RPMI7951 (cell line): ENCODE data around the gene PRIM2. TPM values are rescaled to one million over a fixed set of nuclear protein-coding genes. Genes with fewer than 3 reads are reported as not detected.
A peak's percentile ranks its signal among the peaks of the same experiment; 100 is the strongest.
"Not testable (repeated sequence)": the region's sequence is repeated elsewhere in the genome, so short reads cannot be mapped to it uniquely, and the experiment has no call there.

Experiments used
- DNase-seq: peaks from one replicate; pipeline ENCODE4 v3.0.0-alpha.2; 2012; ENCODE audit warnings: low read depth
- total RNA-seq: library from RNA; depleted of rRNA; stranded (reverse); fragments of >200 nt; shearing (Covaris generic); gene quantifications from 2 replicates; pipeline ENCODE4 v1.2.3, GENCODE V29; 2014; rRNA removed

PRIM2 gene
- 51.2 and 60.8 TPM in 2 replicates for total RNA-seq

- peak; percentile 84 for DNase-seq
Measured at GRCh38 chr6:57317060-57317943, at the start of gene PRIM2. Gene PRIM2, plus strand, starts transcription at chr6:57317630. Its CDS starts 816 bp downstream, at chr6:57318446.

GRCh38 chr6:57268294-57268640 lies 49.2 kb upstream of the PRIM2 start:
- DNase-seq, result no peak

GRCh38 chr6:57274113-57274824 lies 43.2 kb upstream of the PRIM2 start:
- DNase-seq, result not testable (repeated sequence)

- DNase-seq, result no peak
Measured at GRCh38 chr6:57275384-57275783, 42.0 kb upstream of the PRIM2 start.

DNA sequence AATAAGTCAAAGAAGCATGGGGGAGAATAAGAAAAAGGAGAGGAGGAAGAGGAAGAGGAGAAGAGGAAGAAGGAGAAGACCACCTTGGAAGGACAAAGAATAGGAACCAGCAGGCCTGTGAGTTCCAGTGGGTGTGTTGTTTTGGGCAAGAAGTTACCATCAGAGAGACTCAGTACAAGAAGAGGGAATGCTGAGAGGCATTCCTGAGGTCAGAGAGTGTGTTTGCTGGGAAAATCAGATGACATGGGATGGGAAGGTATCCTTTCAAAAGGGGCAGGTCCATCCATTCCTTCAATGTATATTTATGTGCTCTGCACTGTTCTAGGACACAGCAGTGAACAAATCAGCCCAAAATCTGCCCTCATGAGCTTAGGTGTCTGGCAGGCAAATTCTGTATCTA lies 40.5 kb upstream of the PRIM2 start:
- no peak for DNase-seq

DNA sequence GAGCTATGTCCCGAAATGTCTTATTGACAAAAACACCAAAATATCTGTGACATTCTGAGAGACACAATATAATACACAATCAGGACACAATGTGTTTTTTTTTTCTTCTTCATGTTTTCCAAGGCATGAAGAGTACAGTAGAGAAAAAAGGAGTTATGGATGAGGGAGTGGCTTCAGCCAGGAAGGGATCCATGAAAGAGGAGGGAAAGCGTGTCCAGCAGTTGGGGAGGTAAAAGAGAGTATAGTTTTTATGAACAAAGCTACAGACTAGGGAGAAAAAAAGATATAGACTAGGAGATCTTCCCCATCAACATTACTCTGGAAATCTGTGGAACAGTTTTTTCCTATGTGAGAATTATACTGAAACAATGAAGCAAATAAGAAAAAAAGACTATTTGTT lies 38.9 kb upstream of the PRIM2 start:
- DNase-seq, result no peak

DNA sequence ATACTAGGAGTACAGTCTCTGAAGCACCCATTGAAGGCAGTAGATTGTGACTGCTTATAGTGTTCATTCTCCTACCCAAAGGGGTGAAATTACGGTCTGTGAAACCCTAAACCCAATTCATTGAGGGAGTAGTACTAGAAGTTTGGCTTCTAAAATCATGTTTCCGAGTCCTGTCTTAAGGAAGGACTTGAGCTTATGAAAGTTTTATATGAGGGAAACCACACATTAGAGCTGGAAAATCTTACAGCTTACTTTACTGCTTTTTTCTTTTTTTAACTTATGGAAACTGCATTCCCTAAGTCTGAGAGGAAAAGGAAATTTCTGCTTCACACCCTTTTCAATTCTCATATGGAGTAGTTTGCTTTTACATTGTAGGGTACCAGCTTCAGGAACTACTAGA lies 38.4 kb upstream of the PRIM2 start:
- DNase-seq, result no peak

DNA sequence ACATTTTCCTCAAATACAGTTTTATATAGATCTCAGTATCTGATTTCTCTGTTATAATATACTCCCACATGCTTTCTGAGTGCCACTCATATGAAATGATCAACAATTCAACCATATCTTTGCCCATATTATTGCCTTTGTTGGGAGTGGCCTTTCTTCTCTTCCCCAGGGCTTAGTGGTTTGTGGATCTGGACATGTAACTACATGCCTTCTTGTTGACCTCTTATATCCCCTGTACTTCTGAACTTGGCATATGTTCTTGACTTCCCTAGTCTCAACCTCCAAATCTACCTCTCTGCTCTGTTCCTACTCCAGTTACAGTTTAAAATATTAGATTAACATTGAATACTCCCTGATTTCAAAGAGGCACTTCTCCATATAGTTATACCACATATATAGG lies 34.3 kb upstream of the PRIM2 start:
- no peak for DNase-seq

- DNase-seq, result peak; percentile 17
Measured at GRCh38 chr6:57283911-57284455, 33.4 kb upstream of the PRIM2 start.

DNA sequence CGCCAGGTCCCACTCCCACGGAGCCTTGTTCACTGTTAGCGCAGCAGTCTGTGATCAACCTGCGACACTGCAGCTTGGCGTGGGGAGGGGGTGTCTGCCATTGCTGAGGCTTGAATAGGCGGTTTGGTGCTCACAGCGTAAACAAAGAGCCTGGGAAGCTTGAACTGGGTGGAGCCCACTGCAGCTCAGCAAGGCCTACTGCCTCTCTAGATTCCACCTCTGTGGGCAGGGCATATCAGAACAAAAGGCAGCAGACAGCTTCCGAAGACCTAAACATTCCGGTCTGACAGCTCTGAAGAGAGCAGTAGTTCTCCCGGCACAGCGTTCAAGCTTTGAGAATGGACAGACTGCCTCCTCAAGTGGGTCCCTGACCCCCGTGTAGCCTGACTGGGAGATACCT lies 29.3 kb upstream of the PRIM2 start:
- DNase-seq, result not testable (repeated sequence)

DNA sequence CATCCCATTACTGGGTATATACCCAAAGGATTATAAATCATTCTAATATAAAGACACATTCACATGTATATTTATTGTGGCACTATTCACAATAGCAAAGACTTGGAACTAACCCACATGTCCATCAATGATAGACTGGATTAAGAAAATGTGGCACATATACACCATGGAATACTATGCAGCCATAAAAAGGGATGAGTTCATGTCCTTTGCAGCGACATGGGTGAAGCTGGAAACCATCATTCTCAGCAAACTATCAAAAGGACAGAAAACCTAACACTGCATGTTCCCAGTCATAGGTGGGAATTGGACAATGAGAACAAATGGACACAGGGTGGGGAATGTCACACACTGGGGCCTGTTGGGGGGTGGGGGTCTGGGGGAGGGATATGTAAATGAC lies 24.0 kb upstream of the PRIM2 start:
- not testable (repeated sequence) for DNase-seq

DNA sequence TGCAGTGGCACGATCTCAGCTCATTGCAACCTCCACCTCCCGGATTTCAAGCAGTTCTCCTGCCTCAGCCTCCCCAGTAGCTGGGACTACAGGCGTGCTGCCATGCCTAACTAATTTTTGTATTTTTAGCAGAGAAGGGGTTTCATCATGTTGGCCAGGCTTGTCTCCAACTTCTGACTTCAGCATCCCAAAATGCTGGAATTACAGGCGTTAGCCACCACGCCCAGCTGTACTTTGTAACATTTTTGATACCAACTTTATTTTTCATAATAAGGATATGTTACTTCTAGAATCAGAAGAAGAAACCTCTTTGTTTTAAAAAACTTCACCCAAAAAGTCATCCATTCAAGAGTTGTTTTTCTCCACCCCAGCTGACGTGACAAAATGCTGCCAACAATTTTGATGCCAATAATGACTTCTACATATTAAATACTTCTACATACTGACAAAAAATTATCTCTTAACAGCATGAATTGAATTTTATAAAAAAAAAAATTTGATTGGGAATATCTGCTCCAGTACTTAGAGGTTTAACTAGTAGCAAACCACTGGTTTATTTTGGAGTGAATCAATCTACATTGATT lies 22.5 kb upstream of the PRIM2 start:
- no peak for DNase-seq

GRCh38 chr6:57297505-57297904 lies 19.9 kb upstream of the PRIM2 start:
- no peak for DNase-seq

GRCh38 chr6:57298741-57299140 lies 18.7 kb upstream of the PRIM2 start:
- DNase-seq, result no peak

GRCh38 chr6:57301757-57302156 lies 15.7 kb upstream of the PRIM2 start:
- no peak for DNase-seq

DNA sequence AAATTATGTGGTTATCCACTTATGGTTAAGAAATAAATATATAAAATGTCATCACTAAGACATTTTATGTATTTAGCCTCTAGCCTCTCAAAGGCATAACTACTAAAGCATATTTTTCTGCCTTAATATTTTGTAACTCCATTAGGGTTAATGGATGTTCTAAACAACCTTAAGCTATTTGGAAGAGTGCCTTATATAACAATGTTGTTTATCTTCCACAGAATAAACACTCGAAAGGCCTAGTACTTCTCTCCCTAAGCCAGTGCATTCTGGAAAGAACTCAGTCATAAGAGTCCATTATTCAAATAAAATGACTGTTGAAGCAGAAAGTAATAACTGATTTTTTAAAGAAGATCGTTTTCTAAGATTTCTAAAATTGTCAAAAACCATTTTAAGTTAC lies 15.0 kb upstream of the PRIM2 start:
- no peak for DNase-seq

DNA sequence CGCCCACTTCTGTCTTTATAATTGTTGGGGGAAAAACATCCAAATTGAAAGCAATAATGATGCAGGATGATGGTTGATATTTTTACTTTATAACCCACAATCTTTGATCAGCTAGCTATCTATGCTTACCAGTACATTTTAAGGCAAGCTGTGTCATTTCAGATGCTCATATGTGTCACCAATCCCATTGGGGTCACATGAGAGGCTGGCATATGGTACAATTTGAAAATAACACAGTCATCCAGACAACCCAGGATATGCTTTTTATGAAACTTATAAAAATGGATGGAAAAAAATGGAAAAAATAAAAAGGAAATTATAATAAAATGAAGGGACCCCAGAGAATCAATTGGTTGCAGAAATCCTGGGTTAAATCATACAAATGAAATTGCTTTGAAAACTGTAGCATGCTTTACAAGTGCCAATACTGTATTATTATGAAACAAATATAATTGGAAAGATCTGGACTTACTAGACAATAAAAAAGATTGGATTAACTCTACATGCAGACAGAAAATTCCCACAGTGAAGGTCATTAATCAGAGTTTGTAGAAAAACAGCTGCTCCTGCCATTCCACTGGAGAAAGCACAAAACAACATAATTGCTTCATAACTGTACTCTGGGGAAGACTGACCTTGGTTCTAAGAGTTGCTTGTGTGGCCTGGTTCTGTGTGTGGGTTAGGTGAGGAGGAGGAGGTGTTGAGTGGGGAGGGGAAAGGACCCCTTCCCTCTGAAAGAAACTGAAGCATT lies 13.3 kb upstream of the PRIM2 start:
- no peak for DNase-seq

- no peak for DNase-seq
Measured at GRCh38 chr6:57305107-57305506, 12.3 kb upstream of the PRIM2 start.

DNA sequence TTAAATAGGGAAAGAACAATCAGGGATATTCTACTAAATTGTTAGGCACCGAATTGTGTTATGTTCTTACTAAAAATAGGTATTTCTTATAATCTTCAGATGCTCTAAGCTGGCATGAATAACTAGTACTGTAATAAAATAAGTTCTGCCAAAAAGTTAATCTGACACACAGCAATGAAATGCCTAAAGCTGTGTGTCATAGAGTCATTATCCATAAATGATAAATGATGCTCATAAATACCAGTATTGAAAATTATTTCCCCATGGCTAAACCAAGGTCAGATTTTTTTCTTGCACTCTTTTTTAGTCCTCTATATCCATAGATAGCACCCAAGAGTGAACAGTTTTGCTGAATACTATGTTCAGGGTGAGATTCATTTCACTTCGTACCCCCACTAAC lies 11.7 kb upstream of the PRIM2 start:
- no peak for DNase-seq

- no peak for DNase-seq
Measured at GRCh38 chr6:57306273-57306672, 11.2 kb upstream of the PRIM2 start.

GRCh38 chr6:57307850-57308249 lies 9.6 kb upstream of the PRIM2 start:
- no peak for DNase-seq

GRCh38 chr6:57308755-57309154 lies 8.7 kb upstream of the PRIM2 start:
- DNase-seq, result not testable (repeated sequence)
